K562 (cell line): ENCODE data around the gene NRROS. TPM values are rescaled to one million over a fixed set of nuclear protein-coding genes. Genes with fewer than 3 reads are reported as not detected.

ENCODE experiments used
- ATAC-seq: fragments of 200-7000 bp; cut with Tn5 transposase; 3 replicates; pipeline ENCODE4 v1.9.1; 2020; ENCODE audit warnings: moderate library complexity
- BruUV-seq: library from RNA; stranded (reverse); fragments of 400-500 nt; replicated peaks from 2 replicates; lab custom pipeline; 2021; lab: Mats Ljungman, UMichigan
- CTCF ChIA-PET: fragments of 300-600 bp; formaldehyde crosslinking; extraction: SDS; loops from one replicate; lab custom pipeline; 2021; ENCODE audit warnings: low intra/inter-chr PET ratio; lab: Yijun Ruan, JAX
- POLR2A ChIA-PET: fragments of 300-600, 350-650 bp; sonication (Branson Sonifier 250); formaldehyde crosslinking; extraction: SDS; loops from one replicate; lab custom pipeline; 2021; ENCODE audit warnings: antibody characterized with exemption, inconsistent platforms; lab: Yijun Ruan, JAX
- DNase-seq, 4 experiments: peaks; one replicate each; pipeline versions ENCODE4 v3.0.0 to v3.0.0-alpha.2; 2011 to 2018; ENCODE audit warnings: low spot score in 3 of 4, mixed read lengths in 3 of 4; ENCODE audit errors: extremely low read depth in 1 of 4
- FAIRE-seq: peaks from 2 replicates; lab custom pipeline; 2011; peaks lifted over from hg19 to GRCh38; lab: Jason Lieb, UNC
- H2AFZ ChIP-seq: 2 replicates; pipeline ENCODE4 v1.6.0; 2011; ENCODE audit warnings: low read depth, low read length, control low read depth, inconsistent platforms
- H3K27ac ChIP-seq: fragments of 200-600 bp; 3 replicates; pipeline ENCODE4 v1.8.0; 2011; ENCODE audit warnings: low read depth, mild to moderate bottlenecking, control low read depth, inconsistent platforms, low read length, moderate library complexity, mixed read lengths; ENCODE audit errors: extremely low read depth
- H3K27me3 ChIP-seq, 2 experiments: fragments of 300-600 bp in 1 of 2; 2 replicates in 1 of 2; 3 replicates in 1 of 2; pipeline versions ENCODE4 v1.6.0 to v1.8.0; 2011; ENCODE audit warnings: inconsistent platforms in 2 of 2, low read length in 2 of 2, mild to moderate bottlenecking in 1 of 2, mixed read lengths in 1 of 2, moderate library complexity in 1 of 2; ENCODE audit not compliant: control insufficient read depth in 2 of 2, insufficient read depth in 2 of 2
- H3K36me3 ChIP-seq: fragments of 300-600 bp; 3 replicates; pipeline ENCODE4 v1.8.0; 2011; ENCODE audit warnings: mild to moderate bottlenecking, low read length, inconsistent platforms; ENCODE audit not compliant: control insufficient read depth, insufficient read depth
- H3K4me1 ChIP-seq, 2 experiments: fragments of 200-600 bp in 1 of 2; replicated peaks in 1 of 2; 2 replicates in 1 of 2; 3 replicates in 1 of 2; pipeline versions ENCODE4 v1.5.1 to v1.8.0; 2011; ENCODE audit warnings: inconsistent platforms in 2 of 2, low read length in 2 of 2, mild to moderate bottlenecking in 1 of 2, mixed read lengths in 1 of 2, moderate library complexity in 1 of 2; ENCODE audit not compliant: control insufficient read depth in 2 of 2, insufficient read depth in 2 of 2
- H3K4me2 ChIP-seq: 2 replicates; pipeline ENCODE4 v1.6.1; 2011; ENCODE audit warnings: low read length, control low read depth, inconsistent platforms, mixed read lengths; ENCODE audit not compliant: insufficient read depth
- H3K4me3 ChIP-seq: fragments of 200-600 bp; sonication (generic), shearing (Covaris generic); 2 replicates; pipeline ENCODE4 v1.5.1; 2016; ENCODE audit warnings: control low read depth, inconsistent platforms
- H3K79me2 ChIP-seq: fragments of 200-600 bp; 3 replicates; pipeline ENCODE4 v1.8.0; 2011; ENCODE audit warnings: low read length, inconsistent platforms; ENCODE audit not compliant: control insufficient read depth, insufficient read depth
- H3K9ac ChIP-seq, 2 experiments: 2 replicates each; pipeline versions ENCODE4 v1.6.0 to v1.6.1; 2011; ENCODE audit warnings: low read depth in 2 of 2, low read length in 2 of 2, control low read depth in 1 of 2, inconsistent platforms in 1 of 2, mild to moderate bottlenecking in 1 of 2, mixed read lengths in 1 of 2; ENCODE audit not compliant: insufficient read depth in 1 of 2
- H3K9me1 ChIP-seq: one replicate; pipeline ENCODE4 v1.6.0; 2011; ENCODE audit warnings: inconsistent platforms, mild to moderate bottlenecking, low read length, moderate library complexity; ENCODE audit not compliant: control insufficient read depth, insufficient read depth
- H3K9me3 ChIP-seq: replicated peaks from 2 replicates; pipeline ENCODE4 v1.5.1; 2011; ENCODE audit warnings: low read depth, low read length, inconsistent platforms; ENCODE audit not compliant: control insufficient read depth, insufficient read depth
- H4K20me1 ChIP-seq: replicated peaks from 2 replicates; pipeline ENCODE4 v1.6.1; 2011; ENCODE audit warnings: low read length, inconsistent platforms, mixed read lengths; ENCODE audit not compliant: control insufficient read depth, insufficient read depth
- FOXA1 ChIP-seq: fragments of 450-650 bp; IDR thresholded peaks from 2 replicates; pipeline ENCODE4 v1.6.1; 2016; ENCODE audit warnings: mild to moderate bottlenecking, borderline replicate concordance
- HNRNPLL ChIP-seq: fragments of 200-400 bp; formaldehyde crosslinking; IDR thresholded peaks from 2 replicates; pipeline ENCODE4 v1.6.1; 2017; ENCODE audit warnings: low read length, low read depth, mild to moderate bottlenecking; ENCODE audit not compliant: poor library complexity, severe bottlenecking
- MAZ ChIP-seq, 2 experiments: fragments of 450-650 bp in 1 of 2; sonication (generic) in 1 of 2; formaldehyde crosslinking; IDR thresholded peaks in 1 of 2; conservative IDR thresholded peaks in 1 of 2; 2 replicates each; pipeline versions ENCODE4 v1.4.0 to v1.5.0; 2020; ENCODE audit warnings: mild to moderate bottlenecking in 1 of 2, missing genetic modification reagents in 1 of 2
- MYBL2 ChIP-seq, 2 experiments: fragments of 450-650 bp in 1 of 2; sonication (generic) in 1 of 2; formaldehyde crosslinking in 1 of 2; IDR thresholded peaks; 2 replicates each; pipeline versions ENCODE4 v1.6.1 to v1.8.1; 2017 to 2022; ENCODE audit warnings: borderline replicate concordance in 1 of 2, inconsistent platforms in 1 of 2, low read depth in 1 of 2, mild to moderate bottlenecking in 1 of 2, missing genetic modification reagents in 1 of 2, moderate library complexity in 1 of 2
- SMARCB1 ChIP-seq: IDR thresholded peaks from 2 replicates; pipeline ENCODE4 v1.6.1; 2011; ENCODE audit warnings: improper control_type of control experiment, low read depth; ENCODE audit not compliant: insufficient read length
- TSC22D4 ChIP-seq: fragments of 450-650 bp; IDR thresholded peaks from 2 replicates; pipeline ENCODE4 v1.6.1; 2016; ENCODE audit warnings: missing genetic modification characterization, missing biosample characterization, control low read depth
- ZBTB17 ChIP-seq: fragments of 450-650 bp; formaldehyde crosslinking; IDR thresholded peaks from 2 replicates; pipeline ENCODE4 v1.4.0; 2020; ENCODE audit warnings: mild to moderate bottlenecking
- ZNF263 ChIP-seq: sonication (generic); formaldehyde crosslinking; IDR thresholded peaks from 2 replicates; pipeline ENCODE4 v1.8.0; 2022; ENCODE audit warnings: mild to moderate bottlenecking, missing genetic modification reagents, borderline replicate concordance
- WGBS: fragments of 100-300 bp; shearing (Covaris generic); methylation state at CpG from one replicate; pipeline ENCODE4 v1.1.6; 2016; ENCODE audit warnings: low coverage, mixed read lengths; ENCODE audit not compliant: insufficient coverage; ENCODE audit errors: missing lambda C conversion rate; 5-methylcytosine and 5-hydroxymethylcytosine counted together
- in situ Hi-C: fragments of 300-500 bp; cut with MboI; formaldehyde crosslinking; loops from 4 replicates; pipeline ENCODE4 v1.15.0; 2018; ENCODE audit warnings: inconsistent platforms, mixed read lengths
- intact Hi-C: fragments of 100-400 bp; cut with micrococcal nuclease; formaldehyde crosslinking; loops from 2 replicates; pipeline ENCODE4 v1.14.2; 2022
- polyA plus RNA-seq, 8 experiments: library from polyadenylated mRNA; depleted of rRNA in 4 of 8; stranded (reverse) in 5 of 8; unstranded in 3 of 8; fragments of >200 nt; fragmentation: Nextera tagmentation in 2 of 8; fragmentation: Illumina TruSeq in 1 of 8; extraction: Ambion mirVana in 2 of 8; extraction: Trizol in 1 of 8; gene quantifications; 2 replicates each; pipeline versions ENCODE4 v1.2.1 to v1.2.3, GENCODE V29; 2011 to 2014; ENCODE audit warnings: inconsistent platforms in 1 of 8, missing spikeins in 1 of 8
- total RNA-seq, 7 experiments: library from RNA; depleted of rRNA in 6 of 7; stranded (reverse); fragments of >200 nt in 6 of 7; fragmentation: Illumina TruSeq in 2 of 7; extraction: Trizol in 2 of 7; gene quantifications; 2 replicates each; pipeline versions ENCODE4 v1.2.1 to v1.2.3, GENCODE V29; 2011 to 2021; ENCODE audit warnings: low replicate concordance in 1 of 7
- TF ChIP-seq, protein P1 (sequence below): fragments of 250-450 bp; sonication (Bioruptor Pico); IDR thresholded peaks from 2 replicates; pipeline ENCODE4 v1.8.0; 2021; ENCODE audit warnings: mild to moderate bottlenecking, moderate library complexity
- TF ChIP-seq, protein P2 (sequence below): IDR thresholded peaks from 2 replicates; pipeline ENCODE4 v1.6.1; 2014; ENCODE audit warnings: antibody characterized with exemption
- TF ChIP-seq, protein P3 (sequence below): sonication (generic); formaldehyde crosslinking; IDR thresholded peaks from 2 replicates; pipeline ENCODE4 v1.8.0; 2022; ENCODE audit warnings: mild to moderate bottlenecking, low read depth, missing genetic modification reagents

Gene NRROS
- total and polyA plus RNA-seq, 9 of the 15 experiments (the other 6 are each of a cell fraction or from before 2014, with no cell fraction given) = 0.34 to 13.8 (median 3.8) TPM

DNA sequence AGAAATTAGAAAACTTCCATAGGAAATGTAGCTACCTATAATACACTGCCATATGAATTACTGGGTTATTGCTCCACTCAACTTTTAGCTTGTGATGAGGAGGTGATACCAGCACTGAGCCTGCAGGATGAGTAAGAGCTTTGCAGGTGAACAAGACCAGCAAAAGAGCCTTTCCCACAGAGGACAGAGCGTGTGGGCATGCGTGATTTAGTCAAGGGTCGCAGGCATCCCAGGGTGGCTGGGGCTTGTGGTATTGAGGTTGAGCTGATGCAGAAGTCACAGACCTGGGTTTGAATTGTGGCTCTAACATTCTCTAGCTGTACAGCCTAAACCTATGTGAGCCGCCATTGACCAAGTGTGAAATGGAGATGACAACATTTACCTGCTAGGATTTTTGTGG, 5.6 kb downstream of the NRROS start:
- FAIRE-seq (no peak), ATAC-seq (no peak), DNase-seq (no peak)
- BruUV-seq = no TSS peak
- Histone ChIP-seq H2AFZ (no peak overlapping the region), H3K9me1 (no peaks in the 10 kb centered on the region), H3K27ac (no peak overlapping the region), H3K4me3 (no peak overlapping the region), H4K20me1 (no peaks in the 10 kb centered on the region), H3K79me2 (peaks cover 35% of the 10 kb centered on the region), H3K4me1 (peaks cover 18 to 24% of the 10 kb centered on the region in 2 experiments), H3K9me3 (no peaks in the 10 kb centered on the region), H3K36me3 (peaks cover 25% of the 10 kb centered on the region; the same call in 2 of the 3 replicates), H3K27me3 (no peaks in the 10 kb centered on the region), H3K4me2 (no peak overlapping the region), H3K9ac (no peak overlapping the region)
- in situ Hi-C loops = no loop called here
- ChIA-PET CTCF (no interaction called here), POLR2A (interaction anchor here (0.7 to 1.2 kb wide), 5 partner anchors 8 to 77 kb away, joined by 3 to 4 read pairs (median 4); partner anchors contain the start of genes FBXO45 and WDR53)
- no peak for TF ChIP-seq MAZ (CRISPR knock-in tag; conservative IDR thresholded peaks at IDR 0.05 in 1 of 2, IDR thresholded peaks at IDR 0.05 in 1 of 2)
- TF ChIP-seq, protein P1, sequence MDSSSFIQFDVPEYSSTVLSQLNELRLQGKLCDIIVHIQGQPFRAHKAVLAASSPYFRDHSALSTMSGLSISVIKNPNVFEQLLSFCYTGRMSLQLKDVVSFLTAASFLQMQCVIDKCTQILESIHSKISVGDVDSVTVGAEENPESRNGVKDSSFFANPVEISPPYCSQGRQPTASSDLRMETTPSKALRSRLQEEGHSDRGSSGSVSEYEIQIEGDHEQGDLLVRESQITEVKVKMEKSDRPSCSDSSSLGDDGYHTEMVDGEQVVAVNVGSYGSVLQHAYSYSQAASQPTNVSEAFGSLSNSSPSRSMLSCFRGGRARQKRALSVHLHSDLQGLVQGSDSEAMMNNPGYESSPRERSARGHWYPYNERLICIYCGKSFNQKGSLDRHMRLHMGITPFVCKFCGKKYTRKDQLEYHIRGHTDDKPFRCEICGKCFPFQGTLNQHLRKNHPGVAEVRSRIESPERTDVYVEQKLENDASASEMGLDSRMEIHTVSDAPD (CRISPR knock-in tag) = no peak
- TF ChIP-seq ZNF263 = no peak
- no peak for TF ChIP-seq SMARCB1
- TF ChIP-seq ZBTB17 (CRISPR knock-in tag) = no peak
- TF ChIP-seq FOXA1 = no peak
- no peak for TF ChIP-seq MYBL2 (IDR thresholded peaks at IDR 0.05; ENCODE audit: low read depth)
- no peak for TF ChIP-seq MYBL2 (CRISPR knock-in tag; IDR thresholded peaks at IDR 0.05; ENCODE audit: borderline replicate concordance)
- no peak for TF ChIP-seq TSC22D4 (tag)
- no peak for TF ChIP-seq HNRNPLL
- TF ChIP-seq, protein P2, sequence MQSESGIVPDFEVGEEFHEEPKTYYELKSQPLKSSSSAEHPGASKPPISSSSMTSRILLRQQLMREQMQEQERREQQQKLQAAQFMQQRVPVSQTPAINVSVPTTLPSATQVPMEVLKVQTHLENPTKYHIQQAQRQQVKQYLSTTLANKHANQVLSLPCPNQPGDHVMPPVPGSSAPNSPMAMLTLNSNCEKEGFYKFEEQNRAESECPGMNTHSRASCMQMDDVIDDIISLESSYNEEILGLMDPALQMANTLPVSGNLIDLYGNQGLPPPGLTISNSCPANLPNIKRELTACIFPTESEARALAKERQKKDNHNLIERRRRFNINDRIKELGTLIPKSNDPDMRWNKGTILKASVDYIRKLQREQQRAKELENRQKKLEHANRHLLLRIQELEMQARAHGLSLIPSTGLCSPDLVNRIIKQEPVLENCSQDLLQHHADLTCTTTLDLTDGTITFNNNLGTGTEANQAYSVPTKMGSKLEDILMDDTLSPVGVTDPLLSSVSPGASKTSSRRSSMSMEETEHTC = no peak
- TF ChIP-seq, protein P3, sequence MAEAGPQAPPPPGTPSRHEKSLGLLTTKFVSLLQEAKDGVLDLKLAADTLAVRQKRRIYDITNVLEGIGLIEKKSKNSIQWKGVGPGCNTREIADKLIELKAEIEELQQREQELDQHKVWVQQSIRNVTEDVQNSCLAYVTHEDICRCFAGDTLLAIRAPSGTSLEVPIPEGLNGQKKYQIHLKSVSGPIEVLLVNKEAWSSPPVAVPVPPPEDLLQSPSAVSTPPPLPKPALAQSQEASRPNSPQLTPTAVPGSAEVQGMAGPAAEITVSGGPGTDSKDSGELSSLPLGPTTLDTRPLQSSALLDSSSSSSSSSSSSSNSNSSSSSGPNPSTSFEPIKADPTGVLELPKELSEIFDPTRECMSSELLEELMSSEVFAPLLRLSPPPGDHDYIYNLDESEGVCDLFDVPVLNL (CRISPR knock-in tag) = no peak
- WGBS = 89% methylated on average over 4 of the region's 4 CpGs
- intact Hi-C loops = no loop called here
